Gastrocnemius medialis (tissue), 4 donors: Measurements from ENCODE around the gene PSMC3. TPM values are rescaled to one million over a fixed set of nuclear protein-coding genes. Genes with fewer than 3 reads are reported as not detected.

ENCODE experiments used
- ATAC-seq, 2 donors: fragments of 150-250 bp; one replicate each; pipeline ENCODE4 v1.9.1; 2016
- DNase-seq, 2 donors: peaks; one replicate each; pipeline ENCODE4 v3.0.0-alpha.2; 2019
- H3K27ac ChIP-seq, 4 donors: fragments of 200-600 bp; sonication (generic); 1 replicate in 1 of 4; 2 replicates in 3 of 4; pipeline ENCODE4 v1.5.1; 2016 to 2018; ENCODE audit warnings: mild to moderate bottlenecking in 2 of 4, moderate library complexity in 1 of 4
- H3K27me3 ChIP-seq, 3 donors: fragments of 200-600 bp; sonication (generic) in 2 of 3; 1 replicate in 1 of 3; 2 replicates in 2 of 3; pipeline versions ENCODE4 v1.5.1 to v1.6.0; 2016 to 2019; ENCODE audit warnings: mild to moderate bottlenecking in 1 of 3, moderate library complexity in 1 of 3
- H3K36me3 ChIP-seq, 2 donors: fragments of 200-600 bp; sonication (generic) in 1 of 2; one replicate each; pipeline ENCODE4 v1.5.1; 2017 to 2018
- H3K4me1 ChIP-seq, 2 donors: fragments of 200-600 bp; sonication (generic) in 1 of 2; one replicate each; pipeline ENCODE4 v1.5.1; 2016 to 2017; ENCODE audit warnings: mild to moderate bottlenecking in 2 of 2
- H3K4me3 ChIP-seq, 4 donors: fragments of 200-600 bp; sonication (generic) in 3 of 4; 1 replicate in 1 of 4; 2 replicates in 3 of 4; pipeline ENCODE4 v1.5.1; 2016 to 2019; ENCODE audit warnings: mild to moderate bottlenecking in 2 of 4
- H3K9me3 ChIP-seq, 3 donors: fragments of 200-600 bp; sonication (generic) in 2 of 3; 1 replicate in 1 of 3; 2 replicates in 2 of 3; pipeline ENCODE4 v1.5.1; 2016 to 2019
- CTCF ChIP-seq, 5 experiments: fragments of 450-650 bp in 3 of 5; fragments of 200-600 bp in 2 of 5; sonication (generic) in 2 of 5; IDR thresholded peaks in 4 of 5; conservative IDR thresholded peaks in 1 of 5; 1 replicate in 4 of 5; 2 replicates in 1 of 5; pipeline ENCODE4 v1.5.1; 2016 to 2019; ENCODE audit warnings: antibody characterized with exemption in 5 of 5, mild to moderate bottlenecking in 3 of 5, moderate library complexity in 3 of 5
- POLR2A ChIP-seq, 2 donors: fragments of 450-650 bp; IDR thresholded peaks; one replicate each; pipeline ENCODE4 v1.6.1; 2017; ENCODE audit warnings: antibody characterized with exemption in 2 of 2, mild to moderate bottlenecking in 2 of 2, moderate library complexity in 2 of 2
- in situ Hi-C, 4 donors: fragments of 200-750 bp; cut with MboI; loops; one replicate each; pipeline versions ENCODE4 v1.15.0 to v1.8.0; 2017; ENCODE audit warnings: low sequenced_read_pairs in 4 of 4
- intact Hi-C: fragments of 100-400 bp; cut with DNase I; formaldehyde crosslinking; loops from one replicate; pipeline ENCODE4 v1.15.1; 2023; ENCODE audit warnings: low total_unique reads
- total RNA-seq, 4 donors: library from RNA; depleted of rRNA; stranded (reverse); fragments of >200 nt; gene quantifications; one replicate each; pipeline versions ENCODE4 v1.1.0 to v1.2.3, GENCODE V29; 2016

Gene PSMC3
- total RNA-seq, 4 donors from 2014 or later: 243 to 350 (median 329) TPM

GRCh38 chr11:47396049-47396320 lies 30.3 kb downstream of the PSMC3 start:
- intact Hi-C loops: no loop called here
- Histone ChIP-seq H3K27ac (peak overlapping the region; percentile 72 to 82 (median 80)), H3K36me3 (no peaks in the 10 kb centered on the region), H3K4me1 (peaks cover 6 to 22% of the 10 kb centered on the region in 2 donors), H3K4me3 (no peak overlapping the region), H3K9me3 (no peaks in the 10 kb centered on the region), H3K27me3 (no peaks in the 10 kb centered on the region)
- TF ChIP-seq POLR2A (IDR thresholded peaks at IDR 0.05) (no peak), CTCF (IDR thresholded peaks at IDR 0.05 in 4 of 5, conservative IDR thresholded peaks at IDR 0.05 in 1 of 5) (no peak)
- ATAC-seq (no peak), DNase-seq (no peak)
- in situ Hi-C loops: no loop called here

GRCh38 chr11:47395223-47396048 lies 30.8 kb downstream of the PSMC3 start:
- in situ Hi-C loops: no loop called here
- H3K4me3 ChIP-seq: peak overlapping the region in 1 of 4 donors; percentile 18
- H3K9me3 ChIP-seq: no peaks in the 10 kb centered on the region
- DNase-seq (no peak), ATAC-seq (no peak)
- intact Hi-C loops: no loop called here
- no peak for TF ChIP-seq POLR2A (IDR thresholded peaks at IDR 0.05)
- TF ChIP-seq CTCF (IDR thresholded peaks at IDR 0.05 in 4 of 5, conservative IDR thresholded peaks at IDR 0.05 in 1 of 5): no peak
- H3K36me3 ChIP-seq: no peaks in the 10 kb centered on the region
- no peaks in the 10 kb centered on the region for H3K27me3 ChIP-seq
- peak overlapping the region; percentile 72 to 82 (median 80) for H3K27ac ChIP-seq
- peaks cover 6 to 22% of the 10 kb centered on the region in 2 donors for H3K4me1 ChIP-seq

DNA sequence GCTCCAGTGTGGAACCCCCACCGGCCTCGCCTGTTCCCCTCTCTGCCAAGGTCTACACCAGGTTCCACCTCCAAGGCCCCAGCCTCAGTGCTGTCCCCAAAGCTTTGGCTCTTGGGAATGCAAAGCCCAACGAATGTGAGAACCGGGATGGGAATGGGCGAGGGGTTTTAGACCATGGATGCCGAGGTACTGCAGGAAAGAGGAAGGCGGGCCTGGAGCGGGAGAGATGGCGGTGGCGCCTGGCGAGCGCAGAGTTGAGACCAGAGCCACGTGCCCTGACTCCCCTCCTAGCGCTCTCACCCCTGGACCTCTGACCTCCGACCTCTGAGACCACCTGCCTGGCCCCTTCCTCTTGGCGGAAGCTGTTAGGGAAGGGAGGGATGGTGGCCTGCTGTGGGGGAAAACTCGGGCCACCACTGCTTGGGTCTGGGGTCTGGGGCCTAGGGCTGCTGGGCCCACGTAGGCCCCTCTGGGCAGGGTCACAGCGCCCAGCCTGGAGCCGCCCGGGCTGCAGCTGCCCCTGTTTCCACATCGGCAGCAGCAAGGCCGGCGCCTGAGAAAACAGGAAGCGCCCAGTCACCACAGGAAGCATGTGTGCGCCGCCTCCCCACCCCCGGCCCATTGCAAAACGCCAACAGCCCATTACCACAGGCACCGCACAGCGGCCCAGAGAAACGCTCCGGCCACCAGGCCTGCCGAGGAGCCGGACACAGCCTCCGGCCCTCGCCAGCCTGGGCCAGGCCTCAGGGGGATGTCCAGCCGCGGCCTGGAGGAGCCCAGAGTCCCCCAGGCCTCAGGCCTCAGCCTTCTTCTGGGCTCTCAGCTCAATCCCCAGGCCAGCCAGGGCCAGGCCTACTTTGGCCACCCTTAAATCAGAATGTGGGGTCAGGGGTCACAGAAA lies 31.7 kb downstream of the PSMC3 start:
- Histone ChIP-seq H3K27me3 (no peaks in the 10 kb centered on the region), H3K36me3 (no peaks in the 10 kb centered on the region), H3K4me1 (peaks cover 6 to 22% of the 10 kb centered on the region in 2 donors), H3K9me3 (no peaks in the 10 kb centered on the region), H3K27ac (peak overlapping the region; percentile 72 to 82 (median 80)), H3K4me3 (peak overlapping the region in 1 of 4 donors; percentile 18)
- in situ Hi-C loops: no loop called here
- intact Hi-C loops: no loop called here
- ATAC-seq (no peak), DNase-seq (no peak)
- TF ChIP-seq POLR2A (IDR thresholded peaks at IDR 0.05) (peak in 1 of 2 donors; percentile 22), CTCF (IDR thresholded peaks at IDR 0.05 in 4 of 5, conservative IDR thresholded peaks at IDR 0.05 in 1 of 5) (no peak)

DNA sequence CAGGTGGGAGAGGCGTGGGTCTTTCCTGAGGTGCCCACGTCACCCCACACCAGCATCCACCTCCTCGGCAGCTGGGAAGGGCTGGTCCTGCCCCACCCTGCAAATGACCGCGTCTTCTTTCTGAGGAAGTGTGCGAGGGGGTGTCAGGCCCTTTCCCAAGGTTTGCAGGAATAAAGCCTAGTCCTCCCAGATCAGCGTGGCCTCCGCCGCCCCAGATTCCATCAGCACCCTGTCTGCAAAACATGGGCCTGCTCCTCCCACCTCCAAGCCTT lies 32.3 kb downstream of the PSMC3 start:
- peaks cover 6 to 22% of the 10 kb centered on the region in 2 donors for H3K4me1 ChIP-seq
- H3K9me3 ChIP-seq: no peaks in the 10 kb centered on the region
- H3K27ac ChIP-seq: peak overlapping the region in 3 of 4 donors; percentile 78 to 82 (median 82)
- in situ Hi-C loops: no loop called here
- no peak for ATAC-seq
- no peak for DNase-seq
- no peak overlapping the region for H3K4me3 ChIP-seq
- TF ChIP-seq POLR2A (IDR thresholded peaks at IDR 0.05): no peak
- no peak for TF ChIP-seq CTCF (IDR thresholded peaks at IDR 0.05 in 4 of 5, conservative IDR thresholded peaks at IDR 0.05 in 1 of 5)
- H3K36me3 ChIP-seq: no peaks in the 10 kb centered on the region
- H3K27me3 ChIP-seq: no peaks in the 10 kb centered on the region
- intact Hi-C loops: no loop called here
